Gastrocnemius medialis (tissue), 4 donors: ENCODE measurements around the gene CYFIP2.

ENCODE experiments used
- CTCF ChIP-seq, 5 experiments: fragments of 450-650 bp in 3 of 5; fragments of 200-600 bp in 2 of 5; sonication (generic) in 2 of 5; IDR thresholded peaks in 4 of 5; conservative IDR thresholded peaks in 1 of 5; 1 replicate in 4 of 5; 2 replicates in 1 of 5; pipeline ENCODE4 v1.5.1; 2016 to 2019; ENCODE audit warnings: antibody characterized with exemption in 5 of 5, mild to moderate bottlenecking in 3 of 5, moderate library complexity in 3 of 5
- POLR2A ChIP-seq, 2 donors: fragments of 450-650 bp; IDR thresholded peaks; one replicate each; pipeline ENCODE4 v1.6.1; 2017; ENCODE audit warnings: antibody characterized with exemption in 2 of 2, mild to moderate bottlenecking in 2 of 2, moderate library complexity in 2 of 2

DNA sequence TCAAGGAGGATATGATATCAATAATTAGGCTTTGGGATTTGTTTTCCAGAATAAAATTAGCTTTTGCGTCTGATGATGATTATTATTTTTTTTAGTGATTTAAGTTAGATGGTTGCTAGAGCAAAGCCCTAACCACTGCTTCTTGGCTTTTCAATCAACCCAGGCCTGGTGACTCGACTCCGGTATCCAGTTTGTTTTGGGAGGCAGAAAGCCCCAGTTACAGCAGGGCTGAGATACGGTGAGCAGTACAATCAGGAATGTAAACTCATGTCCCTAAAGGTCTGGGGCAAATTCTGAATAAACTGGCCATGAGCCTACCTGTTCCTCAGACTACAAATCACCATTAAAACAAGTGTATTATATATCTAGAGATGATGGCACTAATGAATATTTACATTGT lies 24.4 kb upstream of the CYFIP2 start:
- TF ChIP-seq CTCF (IDR thresholded peaks at IDR 0.05 in 4 of 5, conservative IDR thresholded peaks at IDR 0.05 in 1 of 5) (no peak), POLR2A (IDR thresholded peaks at IDR 0.05) (no peak)
